Activated CD8-positive, alpha-beta memory T cell treated with anti-CD3 and anti-CD28 coated beads for 1 hour (primary cell): Measurements from ENCODE around the gene SEMA4A.
"Not testable (repeated sequence)": the region's sequence is repeated elsewhere in the genome, so short reads cannot be mapped to it uniquely, and the experiment has no call there.

ENCODE experiments used
- DNase-seq, 2 donors: peaks; one replicate each; pipeline ENCODE4 v3.0.0-alpha.2; 2020; ENCODE audit warnings: low read depth in 1 of 2; ENCODE audit errors: extremely low read depth in 1 of 2

Gene SEMA4A

GRCh38 chr1:156155756-156156510, 2.5 kb downstream of the SEMA4A start:
- no peak for DNase-seq

GRCh38 chr1:156157506-156157905, 4.1 kb downstream of the SEMA4A start:
- no peak for DNase-seq

- DNase-seq, result no peak
These were observed 4.6 kb downstream of the SEMA4A start for GRCh38 chr1:156157966-156158365.

GRCh38 chr1:156160000-156160742, 6.8 kb downstream of the SEMA4A start:
- DNase-seq, result no peak

- peak in 1 of 2 donors; percentile 39 for DNase-seq
These were observed 7.4 kb downstream of the SEMA4A start for GRCh38 chr1:156160743-156161171.

GRCh38 chr1:156162430-156163037, 9.1 kb downstream of the SEMA4A start:
- no peak for DNase-seq

- no peak for DNase-seq
These were observed 10.3 kb downstream of the SEMA4A start for GRCh38 chr1:156163712-156164111.

GRCh38 chr1:156164125-156164831, 10.9 kb downstream of the SEMA4A start:
- no peak for DNase-seq

GRCh38 chr1:156165083-156165482, 11.7 kb downstream of the SEMA4A start:
- DNase-seq, result no peak

- no peak for DNase-seq
These were observed 14.2 kb downstream of the SEMA4A start for GRCh38 chr1:156167536-156167935.

- no peak for DNase-seq
These were observed 19.5 kb downstream of the SEMA4A start for GRCh38 chr1:156172696-156173470.

GRCh38 chr1:156176610-156177210, 23.3 kb downstream of the SEMA4A start:
- DNase-seq, result no peak

- no peak for DNase-seq
These were observed 24.7 kb downstream of the SEMA4A start for GRCh38 chr1:156177919-156178654.

- no peak for DNase-seq
These were observed 27.1 kb downstream of the SEMA4A start for GRCh38 chr1:156180471-156180870.

- not testable (repeated sequence) for DNase-seq
These were observed 28.1 kb downstream of the SEMA4A start for GRCh38 chr1:156181391-156181924.

GRCh38 chr1:156182010-156182779, 28.8 kb downstream of the SEMA4A start:
- not testable (repeated sequence) for DNase-seq

GRCh38 chr1:156186347-156187177, 33.2 kb downstream of the SEMA4A start:
- DNase-seq, result not testable (repeated sequence)
